ENCODE results near the gene KLHDC7B.

- TF ChIP-seq CTCF (IDR thresholded peaks at IDR 0.05) (no peak), POLR2A (IDR thresholded peaks at IDR 0.05) (no peak)
Measured at GRCh38 chr22:50542416-50542927, 3.2 kb upstream of the KLHDC7B start.

Data from adrenal gland (tissue), 5 donors.